HG03521 (cell line): ENCODE measurements around the gene VASN.
A peak's percentile ranks its signal among the peaks of the same experiment; 100 is the strongest.

ENCODE experiments used
- ATAC-seq: cut with Tn5 transposase; IDR thresholded peaks from one replicate; pipeline ENCODE4 v1.9.1; 2021; ENCODE audit warnings: mild to moderate bottlenecking, moderate library complexity; ENCODE audit not compliant: unreplicated experiment

VASN gene

DNA sequence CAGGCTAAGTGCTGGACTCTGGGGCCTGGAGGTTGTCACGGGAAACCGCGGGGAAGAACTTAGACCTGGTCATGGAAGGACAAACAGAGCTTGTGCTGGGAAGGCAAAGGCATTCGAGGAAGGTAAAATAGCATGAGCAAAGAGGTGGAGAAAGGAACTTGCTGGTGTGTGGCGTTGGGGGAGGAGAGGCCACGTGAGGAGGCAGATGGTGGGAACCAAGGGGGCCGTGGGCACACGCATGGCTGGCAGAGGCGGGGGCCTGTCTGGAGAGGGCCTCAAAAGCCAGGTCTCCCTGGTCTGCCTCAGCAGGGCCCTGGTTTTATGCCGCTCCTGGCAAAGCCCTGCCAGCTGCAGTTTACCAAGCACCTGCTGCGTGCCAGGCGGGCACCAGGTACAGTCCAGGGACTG lies 29.4 kb downstream of the VASN start:
- no peak for ATAC-seq

DNA sequence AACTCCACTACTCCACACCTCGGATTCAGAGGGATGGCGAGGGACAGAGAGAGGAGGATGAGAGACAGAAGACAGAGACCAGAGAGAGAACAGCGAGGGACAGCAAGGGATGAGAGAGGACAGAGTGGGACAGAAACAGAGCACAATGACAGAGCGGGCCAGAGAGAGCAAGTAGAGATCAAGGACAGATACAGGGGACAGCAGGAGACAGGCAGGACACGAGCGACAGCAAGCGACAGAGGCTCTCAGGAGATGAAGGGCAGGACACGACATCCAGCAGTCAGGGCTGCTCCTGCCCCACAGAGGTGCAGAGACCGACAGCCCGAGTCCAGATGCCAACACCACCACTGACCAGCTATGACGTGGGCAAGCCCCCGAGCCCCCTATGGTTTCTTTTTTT lies 29.9 kb downstream of the VASN start:
- no peak for ATAC-seq

DNA sequence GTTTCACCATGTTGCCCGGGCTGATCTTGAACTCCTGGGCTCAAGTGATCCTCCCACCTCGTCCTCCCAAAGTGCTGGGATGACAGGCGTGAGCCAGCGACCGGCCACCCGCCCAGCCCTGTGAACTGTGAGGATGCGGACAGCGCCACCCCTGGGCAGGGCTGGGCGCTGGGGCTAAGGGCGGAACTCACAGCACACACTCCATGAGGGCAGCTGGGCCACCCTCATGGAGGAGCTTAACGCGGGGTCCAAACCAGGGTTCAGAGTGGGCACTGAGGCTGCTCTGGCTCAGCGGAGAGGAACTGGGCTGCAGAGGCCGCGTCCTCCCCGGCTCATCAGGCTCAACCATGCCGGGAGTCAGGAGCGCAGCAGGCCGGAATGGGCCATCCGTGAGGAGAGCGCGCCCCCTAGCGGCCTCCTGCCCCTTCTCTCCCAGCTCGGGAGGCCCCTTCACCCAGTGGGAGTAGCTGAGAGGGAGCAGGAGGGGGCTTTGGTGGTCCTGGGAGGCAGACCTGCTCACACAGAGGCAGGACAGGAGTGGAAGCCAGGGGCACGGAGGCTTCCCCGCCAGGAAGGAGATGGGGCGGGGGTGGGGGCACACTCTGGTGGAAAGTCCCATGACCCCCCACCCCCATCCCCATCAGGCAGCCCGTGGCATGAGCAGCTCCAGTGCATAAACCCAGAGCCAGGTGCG lies 30.9 kb downstream of the VASN start:
- ATAC-seq = no peak

DNA sequence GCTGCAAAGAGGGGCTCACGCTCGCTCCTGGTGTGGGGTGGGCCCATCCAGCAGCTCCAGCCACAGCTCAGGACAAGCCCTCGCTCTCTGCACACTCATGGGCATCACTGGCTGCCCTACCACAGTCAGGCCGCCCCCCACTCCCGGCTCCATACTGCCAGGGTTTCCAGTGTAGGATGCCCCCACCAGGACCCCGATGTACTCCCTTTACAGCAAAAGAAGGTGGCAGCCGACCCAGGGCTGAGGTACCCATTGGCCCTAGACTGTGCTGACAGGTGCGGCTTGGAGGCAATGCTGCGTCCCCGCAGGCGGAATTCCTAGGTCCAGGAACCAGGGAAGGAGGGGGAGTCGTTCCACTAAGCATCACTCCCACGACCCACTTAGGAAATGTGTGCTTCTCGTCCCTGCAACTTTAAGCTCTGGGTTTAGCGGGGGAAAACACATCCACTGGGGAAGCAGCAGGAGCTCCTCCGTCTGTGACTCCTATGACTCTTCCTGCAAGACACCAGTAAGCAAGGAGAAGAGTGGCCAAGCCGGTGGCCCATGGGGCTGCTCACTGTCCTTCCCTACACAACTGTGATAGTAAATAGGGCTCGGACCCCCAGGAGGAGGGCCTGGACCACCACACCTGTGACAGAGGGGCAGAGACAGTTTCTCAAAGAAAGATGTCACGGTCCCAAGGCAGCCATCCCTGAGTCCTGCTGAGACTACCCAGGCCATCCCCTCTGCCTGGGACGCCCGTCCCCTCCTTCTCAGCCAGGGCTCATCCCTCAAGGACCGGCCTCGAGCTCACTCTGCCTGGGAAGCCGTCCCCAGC lies 31.7 kb downstream of the VASN start:
- no peak for ATAC-seq

DNA sequence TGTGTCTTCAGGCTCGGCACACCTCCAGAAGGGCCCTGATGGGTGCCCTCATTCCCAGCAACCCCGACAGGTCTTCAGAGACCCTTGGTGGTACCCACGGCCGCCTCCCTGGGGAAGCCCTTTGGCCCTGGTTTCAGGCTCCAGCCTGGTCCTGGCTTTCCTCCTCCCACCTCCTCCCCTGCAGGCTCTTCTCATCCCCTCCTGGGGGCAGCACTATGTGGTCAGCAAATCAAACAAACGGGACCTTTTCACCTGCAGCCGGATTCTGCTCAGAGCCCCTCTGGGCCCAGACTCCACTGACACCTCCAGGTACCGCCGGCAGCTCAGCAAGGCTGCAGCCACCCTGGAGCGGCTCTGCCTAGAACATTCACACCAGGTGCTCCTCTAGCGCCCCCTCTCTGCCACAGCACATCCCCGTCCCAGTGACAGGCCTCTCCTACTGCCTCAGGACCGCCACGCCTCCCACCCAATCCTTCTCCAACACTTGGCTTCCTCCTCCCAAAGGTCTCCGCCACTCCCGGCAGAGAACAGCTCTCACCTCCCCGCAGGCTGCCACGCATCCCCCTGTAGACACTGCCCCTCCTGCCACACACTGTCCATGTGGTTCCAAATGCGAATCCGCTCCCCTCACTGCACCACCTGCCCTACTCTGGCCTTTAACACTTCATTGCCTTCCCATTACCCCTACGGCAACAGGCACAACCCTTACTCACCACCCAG lies 32.8 kb downstream of the VASN start:
- ATAC-seq = no peak

DNA sequence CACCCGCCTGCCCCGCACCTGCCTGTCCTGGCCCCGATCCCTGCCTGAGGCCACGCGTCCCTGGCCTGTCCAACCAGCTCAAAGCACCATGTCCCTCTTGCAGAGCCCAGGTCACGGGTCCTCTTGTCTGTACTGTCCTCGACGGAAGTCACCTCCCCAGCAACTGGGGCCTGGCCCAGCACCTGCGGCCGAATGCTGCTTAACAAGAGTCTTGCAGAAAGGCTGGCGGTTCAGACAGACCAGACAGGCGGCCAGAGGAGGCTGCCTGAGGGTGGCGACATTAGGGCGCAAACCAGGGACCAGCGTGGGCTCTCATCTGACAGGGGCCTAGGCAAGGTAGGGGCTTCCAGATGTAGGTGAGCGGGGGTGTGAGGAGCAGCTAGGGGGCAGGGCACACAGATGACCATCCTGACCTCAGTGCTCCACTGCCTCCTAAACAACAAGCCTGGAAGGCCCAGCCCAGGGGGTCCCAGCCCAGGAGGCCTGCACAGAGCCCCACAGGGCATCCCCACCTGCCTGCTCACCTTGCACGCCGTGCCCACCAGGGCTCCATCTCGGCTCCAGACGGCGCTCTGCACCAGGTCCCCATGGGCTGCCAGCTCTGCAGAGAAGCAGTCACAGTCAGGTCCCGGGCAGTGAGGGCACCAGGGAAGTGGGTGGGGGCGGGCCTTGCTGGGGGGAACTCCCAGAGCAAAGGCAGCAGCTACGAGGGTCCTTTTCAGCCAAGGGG lies 33.5 kb downstream of the VASN start:
- ATAC-seq = no peak

DNA sequence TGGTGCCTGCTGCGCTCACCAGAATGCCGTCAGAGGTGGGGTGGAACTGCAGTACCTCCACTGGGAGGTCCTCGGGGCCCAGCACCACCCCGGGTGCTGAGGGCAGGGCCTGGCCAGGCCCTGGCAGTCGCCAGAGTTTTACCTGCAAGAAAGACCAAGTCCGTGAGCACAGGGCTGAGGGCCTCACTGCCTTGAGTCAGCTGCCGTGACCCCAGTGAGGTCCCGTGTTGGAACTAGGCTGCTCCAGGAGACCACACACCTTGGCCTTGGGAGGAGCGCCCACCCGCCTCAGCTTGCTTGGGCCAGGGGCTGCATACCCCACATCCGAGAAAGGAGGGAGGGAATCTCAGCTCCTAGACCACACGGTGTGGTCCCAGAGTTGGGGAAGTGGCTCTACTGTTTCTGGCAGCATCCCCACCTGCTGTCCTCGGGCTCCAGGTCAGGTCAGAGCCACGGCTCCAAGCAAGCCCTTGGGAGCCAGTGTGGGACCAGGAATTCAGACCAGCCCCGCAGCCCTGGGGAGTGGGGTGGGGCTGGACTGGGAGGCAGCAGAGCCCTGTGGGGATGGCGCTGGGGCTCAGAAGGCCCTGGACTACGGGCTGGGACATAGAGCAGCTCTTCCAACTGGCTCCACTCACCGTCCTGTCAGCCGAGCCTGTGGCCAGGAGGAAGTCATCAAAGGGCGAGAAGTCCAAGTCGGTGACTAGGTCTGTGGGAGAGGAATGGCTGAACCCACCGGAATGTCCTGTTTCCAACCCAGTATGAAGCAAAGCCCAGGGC lies 36.1 kb downstream of the VASN start:
- no peak for ATAC-seq

DNA sequence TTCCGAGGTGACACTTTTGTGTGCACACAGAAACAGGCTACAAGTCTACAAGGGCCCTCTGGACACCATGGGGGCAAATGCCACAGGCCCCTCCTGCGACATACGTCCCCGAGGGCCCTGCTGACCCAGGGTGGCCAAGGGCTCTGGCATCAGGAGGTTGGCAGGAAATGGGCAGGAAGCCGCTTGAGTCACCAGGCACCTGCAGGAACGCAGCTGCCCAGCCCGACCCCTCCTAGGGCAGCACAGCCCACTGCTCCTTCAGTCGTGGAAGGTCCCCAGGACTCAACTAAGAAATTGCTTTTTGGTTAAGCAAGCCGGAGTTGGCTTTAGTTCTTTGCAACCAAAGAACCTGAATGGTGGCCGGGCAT lies 36.7 kb downstream of the VASN start:
- ATAC-seq = no peak

DNA sequence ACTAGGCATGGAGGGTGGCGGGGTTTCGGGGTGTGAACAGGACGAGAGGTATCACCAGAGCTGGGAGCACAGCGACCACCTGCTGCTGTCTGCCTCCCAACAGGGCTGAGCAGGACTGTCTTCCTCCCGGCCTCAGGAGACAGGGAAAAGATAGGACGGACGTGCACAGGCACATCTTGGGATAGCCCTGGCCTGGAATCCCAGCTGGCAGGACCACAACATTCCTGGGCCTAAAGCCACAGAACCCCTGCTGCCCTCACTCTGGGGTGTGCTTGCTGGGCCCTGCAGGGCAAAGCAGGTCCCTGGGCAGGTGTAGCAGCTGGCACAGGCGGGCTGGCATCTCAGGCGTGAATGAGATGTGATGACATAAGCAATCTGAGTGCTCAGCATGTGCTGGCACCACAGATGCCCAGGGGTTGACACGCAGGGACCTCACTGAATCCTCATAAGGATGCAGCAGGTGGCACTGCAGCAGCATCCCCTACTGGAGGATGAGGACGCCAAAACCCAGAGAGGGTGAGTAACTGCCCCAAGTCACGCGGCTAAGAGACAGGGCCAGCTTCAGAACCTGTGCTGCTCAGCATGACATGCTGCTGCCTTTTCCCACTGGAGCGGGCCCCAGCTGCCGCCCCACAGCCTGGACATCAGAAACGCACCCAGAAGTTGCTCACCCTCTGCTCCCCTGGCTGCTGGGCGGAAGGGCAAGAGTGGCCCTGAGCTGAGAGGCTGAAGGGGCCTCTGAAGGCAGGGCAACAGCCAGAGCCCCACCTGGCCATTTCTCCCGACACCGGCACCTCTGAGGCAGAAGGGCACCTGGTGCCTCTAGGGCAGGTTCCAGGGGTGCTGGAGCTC lies 37.7 kb downstream of the VASN start:
- no peak for ATAC-seq

DNA sequence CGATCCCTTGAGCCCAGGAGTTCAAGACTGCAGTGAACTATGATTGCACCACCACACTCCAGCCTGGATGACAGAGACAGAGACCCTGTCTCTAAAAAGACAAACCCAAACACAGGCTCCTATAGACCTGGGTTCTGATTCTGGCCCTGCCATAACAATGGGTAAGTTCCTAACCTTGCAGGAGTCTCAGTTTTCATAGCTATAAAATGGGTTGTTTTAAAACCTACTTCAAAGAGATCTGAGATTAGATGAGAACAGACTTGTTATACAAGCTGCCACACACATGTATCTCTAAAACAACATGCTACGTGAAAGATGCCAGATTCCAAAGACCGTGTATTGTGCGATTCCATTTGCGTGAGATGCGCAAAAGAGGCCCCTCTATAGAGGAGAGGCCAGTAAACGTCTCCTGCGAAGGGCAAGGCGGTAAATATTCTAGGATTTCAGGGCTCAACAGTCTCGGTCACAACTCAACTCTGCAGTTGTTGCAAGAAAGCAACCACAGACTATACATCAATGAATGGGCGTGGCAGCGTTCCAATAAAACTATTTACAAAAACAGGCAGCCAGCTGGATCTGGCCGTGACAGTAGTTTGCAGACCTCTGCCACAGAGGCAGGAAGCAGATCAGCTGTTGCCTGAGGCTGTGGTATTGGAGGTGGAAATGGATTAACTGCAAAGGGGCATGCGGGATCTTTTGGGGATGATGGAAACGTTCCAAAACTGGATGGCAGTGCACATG lies 38.9 kb downstream of the VASN start:
- no peak for ATAC-seq

DNA sequence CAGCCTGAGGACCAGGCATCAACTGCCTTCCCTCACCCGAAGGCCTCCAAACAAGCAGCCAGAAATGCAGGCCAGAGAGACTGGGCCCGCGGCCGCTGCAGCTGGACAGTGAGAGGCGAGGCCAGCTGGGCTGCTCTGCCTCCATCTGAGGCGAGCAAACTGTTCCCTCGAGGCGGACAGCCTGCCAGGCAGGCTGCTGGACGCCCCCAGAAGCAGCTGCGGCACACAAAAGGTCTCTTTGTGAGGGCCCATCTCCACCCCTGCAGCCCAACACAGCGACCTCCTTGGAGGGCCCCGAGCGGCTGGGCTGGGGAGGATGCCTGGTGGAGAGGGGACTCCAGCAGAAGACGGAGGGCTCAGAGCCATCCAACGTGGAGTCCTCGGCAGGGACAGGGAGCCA lies 40.0 kb downstream of the VASN start:
- ATAC-seq = no peak

DNA sequence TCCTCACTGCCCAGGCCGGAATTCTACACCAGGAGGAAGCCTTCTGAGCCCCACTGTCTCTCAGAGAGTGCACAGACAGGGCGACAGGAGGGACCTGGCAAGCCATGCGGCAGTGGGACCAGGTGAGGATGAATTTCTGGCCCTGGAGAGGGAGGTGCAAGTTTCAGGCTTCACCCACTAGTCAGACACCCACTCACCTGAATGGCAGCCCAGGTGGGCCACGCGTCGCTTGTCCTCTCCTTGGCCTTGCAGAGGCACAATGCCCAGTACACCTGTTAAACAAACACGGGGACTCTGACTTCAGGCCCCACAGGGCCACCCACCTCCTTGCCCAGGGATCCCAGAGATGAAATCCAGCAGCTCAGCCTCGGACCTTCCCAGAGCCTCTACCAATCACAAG lies 40.5 kb downstream of the VASN start:
- ATAC-seq = no peak

DNA sequence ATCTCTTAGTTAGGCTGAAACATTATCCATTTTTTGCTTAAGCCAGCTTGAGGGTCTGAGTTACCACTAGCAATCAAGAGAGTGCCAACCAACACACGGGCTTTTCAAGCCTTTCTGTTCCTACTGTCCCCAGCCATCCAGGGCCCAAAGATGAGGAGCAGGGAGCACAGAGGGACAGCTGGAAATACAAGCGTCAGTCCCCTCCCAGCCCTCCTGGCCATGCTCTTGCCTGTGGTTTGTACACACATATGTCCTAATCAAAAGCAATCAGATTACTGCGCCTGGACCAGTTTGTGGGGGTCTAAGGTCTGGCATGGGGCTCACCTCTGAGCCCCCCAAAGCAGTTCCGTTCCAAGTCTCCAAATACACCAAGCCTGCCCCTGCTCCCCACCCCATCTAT lies 41.2 kb downstream of the VASN start:
- ATAC-seq = no peak

DNA sequence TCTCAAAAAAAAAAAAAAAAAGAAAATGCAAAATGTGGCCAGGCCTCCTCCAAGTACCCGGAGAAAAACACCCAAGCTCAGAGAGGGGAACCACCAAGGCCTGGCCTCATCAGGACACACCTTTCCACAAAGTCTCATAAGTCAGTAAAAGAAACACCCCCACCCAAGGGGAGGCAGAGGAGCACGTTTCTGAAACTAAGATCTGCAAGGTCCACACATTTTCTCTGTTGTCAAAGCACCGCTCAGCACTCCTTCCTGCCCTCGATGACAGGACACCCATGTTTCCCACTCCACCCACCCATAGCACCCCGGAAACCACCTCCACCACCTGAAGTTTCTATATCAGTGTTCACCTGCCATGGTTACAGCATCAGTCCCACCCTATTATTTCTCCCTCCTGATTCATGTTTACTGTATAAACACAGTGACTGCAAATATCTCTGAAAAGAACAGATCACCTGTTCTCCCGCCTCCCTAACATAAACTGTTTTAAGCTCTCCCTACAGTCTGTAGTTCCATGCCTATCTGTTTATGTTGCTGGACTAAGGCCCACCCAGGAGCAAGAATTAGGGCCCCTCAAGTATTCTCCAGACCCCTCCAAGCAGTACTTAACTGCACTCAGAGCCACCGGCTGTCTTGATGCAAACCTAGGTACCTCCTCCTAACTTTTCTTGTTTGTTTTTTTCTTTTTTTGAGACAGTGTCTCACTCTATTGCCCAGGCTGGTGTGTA lies 42.7 kb downstream of the VASN start:
- ATAC-seq = peak; percentile 51

DNA sequence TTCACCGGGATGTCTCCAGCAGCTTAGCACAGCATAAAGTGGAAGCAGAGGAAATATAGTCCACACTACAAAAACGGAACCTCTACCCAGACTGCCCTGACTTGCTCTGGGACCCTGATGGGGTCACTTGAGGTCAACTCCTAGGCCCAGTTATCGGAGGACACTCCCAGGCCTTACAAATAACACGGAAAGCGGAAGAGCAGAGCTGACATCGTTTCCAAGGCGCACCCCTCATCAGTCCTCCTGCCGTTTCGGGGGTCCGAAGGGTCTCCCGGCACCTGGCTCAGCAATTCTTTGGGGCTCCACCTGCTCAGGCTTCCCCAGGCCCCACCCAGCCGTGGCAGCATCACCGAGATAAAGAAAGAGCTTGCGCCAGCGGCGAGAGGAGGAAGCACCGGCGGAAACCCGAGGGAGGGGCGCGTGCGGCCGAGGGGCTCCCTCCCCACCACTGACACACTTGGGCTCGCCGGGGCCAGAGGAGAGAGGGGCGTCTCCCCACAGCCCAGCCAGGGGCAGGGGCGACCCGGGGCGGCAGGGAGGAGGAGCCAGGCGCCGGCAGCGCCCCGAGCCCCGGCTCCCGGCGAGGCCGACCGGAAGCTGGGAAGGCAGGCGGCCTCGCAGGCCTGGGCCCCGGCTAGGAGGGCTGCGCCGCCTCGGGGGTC lies 44.0 kb downstream of the VASN start:
- peak; percentile 10 for ATAC-seq

DNA sequence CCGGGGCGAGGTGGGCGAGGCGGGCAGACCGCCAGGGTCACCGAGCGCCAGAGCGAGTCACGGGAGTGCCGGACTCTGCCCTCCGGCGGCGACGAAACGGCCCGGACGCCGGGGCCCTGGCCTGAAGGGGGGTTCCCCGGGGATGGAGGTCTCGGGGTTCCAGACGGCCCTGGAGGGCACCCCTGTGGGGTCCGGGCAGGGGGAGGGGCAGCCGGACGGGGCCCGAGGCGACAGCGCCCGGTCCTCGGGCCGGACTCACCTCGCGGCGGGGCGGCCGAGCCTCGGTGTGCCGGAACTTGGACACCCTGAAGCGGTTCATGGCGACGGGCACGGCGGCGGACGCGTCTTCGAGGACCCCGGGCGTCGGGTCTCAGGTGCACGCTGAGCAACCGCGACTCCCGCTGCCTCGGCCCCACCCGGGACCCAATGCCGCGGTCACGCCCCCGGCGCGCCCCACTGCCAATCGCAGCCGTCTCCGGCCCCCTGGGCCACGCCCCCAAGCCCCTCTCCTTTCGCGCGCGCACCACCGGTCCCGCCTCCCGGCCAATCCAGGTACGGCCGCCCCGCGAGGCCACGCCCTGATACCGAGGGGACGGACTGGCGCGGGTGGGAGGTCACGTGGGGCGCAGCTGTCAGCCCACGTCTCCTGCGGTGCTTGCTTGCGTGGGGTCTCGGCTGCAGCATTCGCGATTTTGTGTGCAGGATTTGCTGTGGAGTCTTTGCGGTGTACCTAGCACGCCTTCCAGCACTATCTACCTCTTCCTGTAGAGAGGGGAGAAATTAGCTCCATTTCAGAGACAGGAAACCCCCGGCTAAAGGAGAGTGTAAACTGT lies 44.8 kb downstream of the VASN start, which contains the start of gene CORO7:
Gene CORO7, minus strand, starts transcription at position 397 of the 833 bp plus-strand sequence. Its CDS starts 78 bp downstream, at position 319.
- ATAC-seq = peak; percentile 69
